HepG2 (cell line): ENCODE results near the gene TEKT5. TPM values are rescaled to one million over a fixed set of nuclear protein-coding genes. Genes with fewer than 3 reads are reported as not detected.
A peak's percentile ranks its signal among the peaks of the same experiment; 100 is the strongest.

ENCODE experiments used
- ARNT ChIP-seq: fragments of 450-650 bp; IDR thresholded peaks from 2 replicates; pipeline ENCODE4 v1.6.1; 2017
- CHD4 ChIP-seq: fragments of 200-600 bp; sonication (generic); IDR thresholded peaks from 2 replicates; pipeline ENCODE4 v1.7.0; 2017; ENCODE audit warnings: mild to moderate bottlenecking, low read length, borderline replicate concordance
- DMAP1 ChIP-seq: IDR thresholded peaks from 2 replicates; pipeline ENCODE4 v1.6.1; 2016
- GLI4 ChIP-seq: sonication (generic); formaldehyde crosslinking; IDR thresholded peaks from 2 replicates; pipeline ENCODE4 v1.5.1; 2020; ENCODE audit warnings: missing genetic modification reagents, mild to moderate bottlenecking, moderate library complexity, borderline replicate concordance
- GPN1 ChIP-seq: sonication (generic); formaldehyde crosslinking; IDR thresholded peaks from 2 replicates; pipeline ENCODE4 v1.5.1; 2020; ENCODE audit warnings: missing genetic modification reagents, borderline replicate concordance
- KAT8 ChIP-seq: IDR thresholded peaks from 2 replicates; pipeline ENCODE4 v1.6.1; 2016; ENCODE audit warnings: missing genetic modification reagents, missing compliant biosample characterization
- KLF16 ChIP-seq, 2 experiments: sonication (generic) in 1 of 2; formaldehyde crosslinking in 1 of 2; IDR thresholded peaks; 2 replicates each; pipeline versions ENCODE4 v1.6.1 to v1.8.0; 2016 to 2023; ENCODE audit warnings: missing genetic modification reagents in 2 of 2, missing compliant biosample characterization in 1 of 2
- MXD4 ChIP-seq: IDR thresholded peaks from 2 replicates; pipeline ENCODE4 v1.6.1; 2016; ENCODE audit warnings: mild to moderate bottlenecking, missing biosample characterization, missing genetic modification reagents
- PAWR ChIP-seq: sonication (generic); formaldehyde crosslinking; IDR thresholded peaks from 2 replicates; pipeline ENCODE4 v1.4.0; 2020; ENCODE audit warnings: missing genetic modification reagents, mild to moderate bottlenecking, borderline replicate concordance
- XRCC5 ChIP-seq: fragments of 200-400 bp; formaldehyde crosslinking; optimal IDR thresholded peaks from 2 replicates; pipeline ENCODE3; 2017; ENCODE audit warnings: mild to moderate bottlenecking, low read length
- ZFYVE20 ChIP-seq: sonication (generic); formaldehyde crosslinking; IDR thresholded peaks from 2 replicates; pipeline ENCODE4 v1.8.0; 2023; ENCODE audit warnings: low read depth, mild to moderate bottlenecking, moderate library complexity, missing genetic modification reagents, borderline replicate concordance
- ZNF138 ChIP-seq: sonication (generic); formaldehyde crosslinking; IDR thresholded peaks from 2 replicates; pipeline ENCODE4 v1.5.0; 2020; ENCODE audit warnings: mild to moderate bottlenecking, low read depth, missing genetic modification reagents
- ZNF224 ChIP-seq: sonication (generic); formaldehyde crosslinking; IDR thresholded peaks from 2 replicates; pipeline ENCODE4 v1.5.0; 2020; ENCODE audit warnings: mild to moderate bottlenecking, missing genetic modification reagents
- ZNF30 ChIP-seq: sonication (generic); formaldehyde crosslinking; IDR thresholded peaks from 2 replicates; pipeline ENCODE4 v1.5.0; 2020; ENCODE audit warnings: mild to moderate bottlenecking, missing genetic modification reagents
- ZNF543 ChIP-seq: sonication (generic); formaldehyde crosslinking; IDR thresholded peaks from 2 replicates; pipeline ENCODE4 v1.4.0; 2020; ENCODE audit warnings: mild to moderate bottlenecking, missing genetic modification reagents
- ZNF780A ChIP-seq: sonication (generic); formaldehyde crosslinking; IDR thresholded peaks from 2 replicates; pipeline ENCODE4 v1.8.0; 2022; ENCODE audit warnings: mild to moderate bottlenecking, missing genetic modification reagents, moderate library complexity
- ZSCAN21 ChIP-seq: sonication (generic); formaldehyde crosslinking; IDR thresholded peaks from 2 replicates; pipeline ENCODE4 v1.8.0; 2022; ENCODE audit warnings: mild to moderate bottlenecking, missing genetic modification reagents, moderate library complexity, borderline replicate concordance
- polyA plus RNA-seq, 8 experiments: library from polyadenylated mRNA; depleted of rRNA in 3 of 8; stranded (reverse) in 7 of 8; unstranded in 1 of 8; fragments of >200 nt; fragmentation: Illumina TruSeq in 4 of 8; extraction: Trizol in 4 of 8; gene quantifications; 2 replicates each; pipeline versions ENCODE4 v1.2.1 to v1.2.3, GENCODE V29; 2011 to 2016; ENCODE audit warnings: low read depth in 4 of 8, missing spikeins in 1 of 8, mixed read lengths in 1 of 8; ENCODE audit not compliant: insufficient read depth in 1 of 8
- total RNA-seq, 5 experiments: library from RNA; depleted of rRNA; stranded (reverse); fragments of >200 nt; fragmentation: Illumina TruSeq; extraction: Trizol; gene quantifications; 2 replicates each; pipeline ENCODE4 v1.2.3, GENCODE V29; 2016; ENCODE audit warnings: low read depth in 1 of 5
- TF ChIP-seq, protein P1 (sequence below): IDR thresholded peaks from 2 replicates; pipeline ENCODE4 v1.6.1; 2016; ENCODE audit warnings: missing compliant biosample characterization, missing genetic modification reagents, borderline replicate concordance
- TF ChIP-seq, protein P2 (sequence below): fragments of 450-650 bp; IDR thresholded peaks from 2 replicates; pipeline ENCODE4 v1.6.1; 2017; ENCODE audit warnings: mild to moderate bottlenecking
- TF ChIP-seq, protein P3 (sequence below): sonication (generic); formaldehyde crosslinking; IDR thresholded peaks from 2 replicates; pipeline ENCODE4 v1.8.0; 2022; ENCODE audit warnings: mild to moderate bottlenecking, missing genetic modification reagents; ENCODE audit not compliant: insufficient replicate concordance
- TF ChIP-seq, protein P4 (sequence below): sonication (generic); formaldehyde crosslinking; IDR thresholded peaks from 2 replicates; pipeline ENCODE4 v1.8.1; 2022; ENCODE audit warnings: low read depth, mild to moderate bottlenecking, missing genetic modification reagents

Gene TEKT5
- total and polyA plus RNA-seq, 2 of the 13 experiments (the other 11 are each of a cell fraction or from before 2014, with no cell fraction given), result 0.16 TPM; not detected in 1

DNA sequence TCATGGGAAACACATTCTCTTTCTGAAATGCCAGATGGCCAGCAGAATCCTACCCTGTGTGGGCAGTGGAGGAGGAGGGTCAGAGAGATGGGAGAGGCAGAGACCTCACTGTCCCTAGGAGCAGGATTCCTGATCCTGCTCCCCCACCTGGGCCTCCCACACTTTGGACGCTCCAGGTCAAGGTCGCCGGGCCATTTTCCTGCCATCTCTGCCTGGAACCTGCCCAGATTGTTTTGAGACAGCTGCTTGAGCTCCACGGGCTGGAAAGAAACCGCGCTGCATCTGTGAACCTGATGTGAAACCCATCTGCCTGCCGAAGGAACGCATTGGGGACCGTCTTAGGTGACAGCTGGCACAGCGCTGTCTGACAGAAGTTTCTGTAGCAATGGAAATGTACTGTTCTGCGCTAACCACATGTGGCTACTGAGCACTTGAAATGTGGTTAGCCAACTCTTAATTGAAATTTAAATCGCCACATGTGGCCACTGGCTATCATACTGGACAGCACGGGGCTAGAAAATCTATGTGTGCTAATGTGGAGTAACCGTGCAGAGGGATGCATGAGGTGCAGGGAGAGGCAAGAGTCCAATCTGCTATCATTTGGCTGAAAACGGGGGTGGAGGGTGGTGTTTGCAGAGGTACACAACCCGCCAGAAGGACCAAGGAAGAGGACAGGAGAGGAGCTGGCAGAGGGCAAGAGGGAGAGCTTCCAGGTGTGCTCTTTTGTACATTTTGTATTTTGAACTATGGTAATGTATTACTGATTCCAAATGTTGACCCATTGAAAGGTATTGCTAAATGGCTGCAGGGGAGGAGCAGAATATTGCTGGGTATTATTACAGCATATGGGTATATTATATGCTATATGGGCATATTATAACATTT is 33.5 kb upstream of the TEKT5 start (continued):
- TF ChIP-seq, protein P1, sequence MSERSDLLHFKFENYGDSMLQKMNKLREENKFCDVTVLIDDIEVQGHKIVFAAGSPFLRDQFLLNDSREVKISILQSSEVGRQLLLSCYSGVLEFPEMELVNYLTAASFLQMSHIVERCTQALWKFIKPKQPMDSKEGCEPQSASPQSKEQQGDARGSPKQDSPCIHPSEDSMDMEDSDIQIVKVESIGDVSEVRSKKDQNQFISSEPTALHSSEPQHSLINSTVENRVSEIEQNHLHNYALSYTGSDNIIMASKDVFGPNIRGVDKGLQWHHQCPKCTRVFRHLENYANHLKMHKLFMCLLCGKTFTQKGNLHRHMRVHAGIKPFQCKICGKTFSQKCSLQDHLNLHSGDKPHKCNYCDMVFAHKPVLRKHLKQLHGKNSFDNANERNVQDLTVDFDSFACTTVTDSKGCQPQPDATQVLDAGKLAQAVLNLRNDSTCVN, result 0 out of 2 replicates have a peak, but pooled peaks have one; percentile 27
- peak; percentile 44 for TF ChIP-seq XRCC5
- TF ChIP-seq, protein P2, sequence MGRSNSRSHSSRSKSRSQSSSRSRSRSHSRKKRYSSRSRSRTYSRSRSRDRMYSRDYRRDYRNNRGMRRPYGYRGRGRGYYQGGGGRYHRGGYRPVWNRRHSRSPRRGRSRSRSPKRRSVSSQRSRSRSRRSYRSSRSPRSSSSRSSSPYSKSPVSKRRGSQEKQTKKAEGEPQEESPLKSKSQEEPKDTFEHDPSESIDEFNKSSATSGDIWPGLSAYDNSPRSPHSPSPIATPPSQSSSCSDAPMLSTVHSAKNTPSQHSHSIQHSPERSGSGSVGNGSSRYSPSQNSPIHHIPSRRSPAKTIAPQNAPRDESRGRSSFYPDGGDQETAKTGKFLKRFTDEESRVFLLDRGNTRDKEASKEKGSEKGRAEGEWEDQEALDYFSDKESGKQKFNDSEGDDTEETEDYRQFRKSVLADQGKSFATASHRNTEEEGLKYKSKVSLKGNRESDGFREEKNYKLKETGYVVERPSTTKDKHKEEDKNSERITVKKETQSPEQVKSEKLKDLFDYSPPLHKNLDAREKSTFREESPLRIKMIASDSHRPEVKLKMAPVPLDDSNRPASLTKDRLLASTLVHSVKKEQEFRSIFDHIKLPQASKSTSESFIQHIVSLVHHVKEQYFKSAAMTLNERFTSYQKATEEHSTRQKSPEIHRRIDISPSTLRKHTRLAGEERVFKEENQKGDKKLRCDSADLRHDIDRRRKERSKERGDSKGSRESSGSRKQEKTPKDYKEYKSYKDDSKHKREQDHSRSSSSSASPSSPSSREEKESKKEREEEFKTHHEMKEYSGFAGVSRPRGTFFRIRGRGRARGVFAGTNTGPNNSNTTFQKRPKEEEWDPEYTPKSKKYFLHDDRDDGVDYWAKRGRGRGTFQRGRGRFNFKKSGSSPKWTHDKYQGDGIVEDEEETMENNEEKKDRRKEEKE, result no peak
- TF ChIP-seq ZNF138 (CRISPR knock-in tag), result no peak
- TF ChIP-seq ZNF543, result no peak
- TF ChIP-seq, protein P3, sequence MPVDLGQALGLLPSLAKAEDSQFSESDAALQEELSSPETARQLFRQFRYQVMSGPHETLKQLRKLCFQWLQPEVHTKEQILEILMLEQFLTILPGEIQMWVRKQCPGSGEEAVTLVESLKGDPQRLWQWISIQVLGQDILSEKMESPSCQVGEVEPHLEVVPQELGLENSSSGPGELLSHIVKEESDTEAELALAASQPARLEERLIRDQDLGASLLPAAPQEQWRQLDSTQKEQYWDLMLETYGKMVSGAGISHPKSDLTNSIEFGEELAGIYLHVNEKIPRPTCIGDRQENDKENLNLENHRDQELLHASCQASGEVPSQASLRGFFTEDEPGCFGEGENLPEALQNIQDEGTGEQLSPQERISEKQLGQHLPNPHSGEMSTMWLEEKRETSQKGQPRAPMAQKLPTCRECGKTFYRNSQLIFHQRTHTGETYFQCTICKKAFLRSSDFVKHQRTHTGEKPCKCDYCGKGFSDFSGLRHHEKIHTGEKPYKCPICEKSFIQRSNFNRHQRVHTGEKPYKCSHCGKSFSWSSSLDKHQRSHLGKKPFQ (CRISPR knock-in tag), result no peak
- no peak for TF ChIP-seq ZNF224 (CRISPR knock-in tag)
- TF ChIP-seq KAT8 (CRISPR knock-in tag), result peak; percentile 47; the same call in 1 of the 2 replicates
- no peak for TF ChIP-seq ZNF780A
- TF ChIP-seq GPN1 (CRISPR knock-in tag), result no peak
- TF ChIP-seq ZNF30, result no peak
- no peak for TF ChIP-seq ARNT
- TF ChIP-seq, protein P4, sequence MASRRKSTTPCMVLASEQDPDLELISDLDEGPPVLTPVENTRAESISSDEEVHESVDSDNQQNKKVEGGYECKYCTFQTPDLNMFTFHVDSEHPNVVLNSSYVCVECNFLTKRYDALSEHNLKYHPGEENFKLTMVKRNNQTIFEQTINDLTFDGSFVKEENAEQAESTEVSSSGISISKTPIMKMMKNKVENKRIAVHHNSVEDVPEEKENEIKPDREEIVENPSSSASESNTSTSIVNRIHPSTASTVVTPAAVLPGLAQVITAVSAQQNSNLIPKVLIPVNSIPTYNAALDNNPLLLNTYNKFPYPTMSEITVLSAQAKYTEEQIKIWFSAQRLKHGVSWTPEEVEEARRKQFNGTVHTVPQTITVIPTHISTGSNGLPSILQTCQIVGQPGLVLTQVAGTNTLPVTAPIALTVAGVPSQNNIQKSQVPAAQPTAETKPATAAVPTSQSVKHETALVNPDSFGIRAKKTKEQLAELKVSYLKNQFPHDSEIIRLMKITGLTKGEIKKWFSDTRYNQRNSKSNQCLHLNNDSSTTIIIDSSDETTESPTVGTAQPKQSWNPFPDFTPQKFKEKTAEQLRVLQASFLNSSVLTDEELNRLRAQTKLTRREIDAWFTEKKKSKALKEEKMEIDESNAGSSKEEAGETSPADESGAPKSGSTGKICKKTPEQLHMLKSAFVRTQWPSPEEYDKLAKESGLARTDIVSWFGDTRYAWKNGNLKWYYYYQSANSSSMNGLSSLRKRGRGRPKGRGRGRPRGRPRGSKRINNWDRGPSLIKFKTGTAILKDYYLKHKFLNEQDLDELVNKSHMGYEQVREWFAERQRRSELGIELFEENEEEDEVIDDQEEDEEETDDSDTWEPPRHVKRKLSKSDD (CRISPR knock-in tag), result no peak
- no peak for TF ChIP-seq ZSCAN21 (CRISPR knock-in tag)
- no peak for TF ChIP-seq MXD4 (CRISPR knock-in tag)
- TF ChIP-seq GLI4, result no peak
- TF ChIP-seq DMAP1, result peak; percentile 60; the same call in 1 of the 2 replicates
- no peak for TF ChIP-seq PAWR (CRISPR knock-in tag)
- peak in 1 of 2 experiments; percentile 24; a peak in 1 of 4 replicates for TF ChIP-seq KLF16 (CRISPR knock-in tag; IDR thresholded peaks at IDR 0.05)
- TF ChIP-seq ZFYVE20 (CRISPR knock-in tag), result no peak
- no peak for TF ChIP-seq CHD4
